Measurements from ENCODE around the gene SBF2.

SBF2 gene

GRCh38 chr11:9783986-9784385 lies 510.0 kb downstream of the SBF2 start:
- H3K4me3 ChIP-seq (ENCODE audit: low read depth, low read length), result no peak overlapping the region
- no peak for TF ChIP-seq CTCF (IDR thresholded peaks at IDR 0.05; ENCODE audit: low read depth, low read length, missing control alignments)
- no peak for DNase-seq (ENCODE audit: low read depth)
- in situ Hi-C loops (cut with HindIII; ENCODE audit: low sequenced_read_pairs), result no loop called here

- TF ChIP-seq CTCF (IDR thresholded peaks at IDR 0.05; ENCODE audit: low read depth, low read length, missing control alignments), result no peak
Observed at GRCh38 chr11:9780929-9781328, 513.1 kb downstream of the SBF2 start.

GRCh38 chr11:9777525-9777924 lies 516.5 kb downstream of the SBF2 start:
- DNase-seq (ENCODE audit: low read depth), result no peak
- H3K4me3 ChIP-seq (ENCODE audit: low read depth, low read length), result no peak overlapping the region
- TF ChIP-seq CTCF (IDR thresholded peaks at IDR 0.05; ENCODE audit: low read depth, low read length, missing control alignments), result no peak
- in situ Hi-C loops (cut with HindIII; ENCODE audit: low sequenced_read_pairs), result no loop called here

More at GRCh38 chr11:9780929-9781328, 513.1 kb downstream of the SBF2 start:
- in situ Hi-C loops (cut with HindIII; ENCODE audit: low sequenced_read_pairs), result no loop called here
- no peak for DNase-seq (ENCODE audit: low read depth)
- no peak overlapping the region for H3K4me3 ChIP-seq (ENCODE audit: low read depth, low read length)

DNA sequence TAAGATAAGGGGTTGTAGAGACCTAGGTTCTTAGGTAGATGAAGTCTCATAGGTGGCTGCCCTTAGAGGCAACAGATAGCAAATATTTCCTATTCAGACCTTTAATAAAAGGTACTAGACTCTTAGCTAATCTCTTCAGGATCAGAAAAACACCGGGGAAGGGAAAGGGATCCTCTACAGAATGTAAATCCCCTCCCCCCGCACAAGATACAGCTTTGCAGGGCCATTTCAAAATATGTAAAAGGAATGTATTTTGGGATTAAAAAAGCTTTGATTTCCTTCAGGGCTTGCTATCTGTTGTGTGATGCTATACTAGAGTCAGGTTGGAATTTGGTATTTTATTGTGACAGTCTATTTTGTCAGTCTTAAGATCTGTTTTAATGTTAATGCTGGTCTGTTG lies 517.0 kb downstream of the SBF2 start:
- H3K4me3 ChIP-seq (ENCODE audit: low read depth, low read length), result no peak overlapping the region
- in situ Hi-C loops (cut with HindIII; ENCODE audit: low sequenced_read_pairs), result no loop called here
- DNase-seq (ENCODE audit: low read depth), result no peak
- no peak for TF ChIP-seq CTCF (IDR thresholded peaks at IDR 0.05; ENCODE audit: low read depth, low read length, missing control alignments)

- H3K4me3 ChIP-seq (ENCODE audit: low read depth, low read length), result no peak overlapping the region
- in situ Hi-C loops (cut with HindIII; ENCODE audit: low sequenced_read_pairs), result no loop called here
- TF ChIP-seq CTCF (IDR thresholded peaks at IDR 0.05; ENCODE audit: low read depth, low read length, missing control alignments), result no peak
- DNase-seq (ENCODE audit: low read depth), result no peak
Observed at GRCh38 chr11:9776203-9776602, 517.8 kb downstream of the SBF2 start.

DNA sequence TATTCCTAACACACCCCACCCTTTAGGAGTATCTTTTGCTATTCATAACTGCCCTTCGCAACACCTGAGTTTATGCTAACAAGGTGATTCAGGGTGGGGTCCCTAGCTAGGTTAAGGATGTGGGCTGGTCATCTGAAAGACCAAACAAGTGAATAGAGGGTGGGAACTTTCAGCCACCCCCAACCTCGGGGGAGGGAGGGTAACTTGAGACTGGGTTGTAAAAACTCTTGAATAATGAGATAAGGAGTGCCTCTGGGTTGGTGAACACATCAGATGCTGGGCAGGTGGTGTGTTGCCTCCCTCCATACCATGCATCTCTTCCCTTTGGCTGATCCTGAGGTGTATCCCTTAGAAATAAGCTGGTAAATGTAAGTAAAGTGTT lies 518.6 kb downstream of the SBF2 start:
- in situ Hi-C loops (cut with HindIII; ENCODE audit: low sequenced_read_pairs), result no loop called here
- DNase-seq (ENCODE audit: low read depth), result no peak
- no peak overlapping the region for H3K4me3 ChIP-seq (ENCODE audit: low read depth, low read length)
- TF ChIP-seq CTCF (IDR thresholded peaks at IDR 0.05; ENCODE audit: low read depth, low read length, missing control alignments), result no peak
